HepG2 (cell line): ENCODE results near the gene TMEM38B. TPM values are rescaled to one million over a fixed set of nuclear protein-coding genes. Genes with fewer than 3 reads are reported as not detected.

Experiments used
- HNF1B ChIP-seq: sonication (generic); formaldehyde crosslinking; IDR thresholded peaks from 2 replicates; pipeline ENCODE4 v1.5.1; 2020; ENCODE audit warnings: mild to moderate bottlenecking, moderate library complexity, missing genetic modification reagents
- MEIS1 ChIP-seq: sonication (generic); formaldehyde crosslinking; IDR thresholded peaks from 2 replicates; pipeline ENCODE4 v1.9.0; 2021; ENCODE audit warnings: mild to moderate bottlenecking, missing genetic modification reagents, moderate library complexity, borderline replicate concordance
- PCBP2 ChIP-seq: fragments of 200-400 bp; formaldehyde crosslinking; optimal IDR thresholded peaks from 2 replicates; pipeline ENCODE3; 2018; ENCODE audit warnings: low read length, low read depth; ENCODE audit not compliant: poor library complexity, severe bottlenecking
- PHF21A ChIP-seq: sonication (generic); formaldehyde crosslinking; IDR thresholded peaks from 2 replicates; pipeline ENCODE4 v1.5.0; 2020; ENCODE audit warnings: mild to moderate bottlenecking, missing genetic modification reagents
- POLR2AphosphoS2 ChIP-seq: IDR thresholded peaks from 2 replicates; pipeline ENCODE4 v1.6.1; 2011; ENCODE audit warnings: low read depth, low read length, improper control_type of control experiment
- POLR2G ChIP-seq: fragments of 200-400 bp; formaldehyde crosslinking; IDR thresholded peaks from 2 replicates; pipeline ENCODE4 v1.6.1; 2018; ENCODE audit warnings: mild to moderate bottlenecking, low read depth, low read length, moderate library complexity
- SCMH1 ChIP-seq: sonication (generic); formaldehyde crosslinking; IDR thresholded peaks from 2 replicates; pipeline ENCODE4 v1.9.0; 2021; ENCODE audit warnings: missing genetic modification reagents, mild to moderate bottlenecking, borderline replicate concordance
- ZNF616 ChIP-seq: sonication (generic); formaldehyde crosslinking; IDR thresholded peaks from 2 replicates; pipeline ENCODE4 v1.5.0; 2020; ENCODE audit warnings: low read depth, mild to moderate bottlenecking, missing genetic modification reagents
- ZNF646 ChIP-seq: sonication (generic); formaldehyde crosslinking; IDR thresholded peaks from 2 replicates; pipeline ENCODE4 v1.9.0; 2021; ENCODE audit warnings: mild to moderate bottlenecking, missing genetic modification reagents
- ZNF747 ChIP-seq: sonication (generic); formaldehyde crosslinking; IDR thresholded peaks from 2 replicates; pipeline ENCODE4 v1.8.1; 2023; ENCODE audit warnings: missing genetic modification reagents, mild to moderate bottlenecking, borderline replicate concordance
- ZNF75D ChIP-seq: sonication (generic); formaldehyde crosslinking; IDR thresholded peaks from 2 replicates; pipeline ENCODE4 v1.8.1; 2023; ENCODE audit warnings: missing genetic modification reagents, mild to moderate bottlenecking, borderline replicate concordance
- ZNF839 ChIP-seq: sonication (generic); formaldehyde crosslinking; IDR thresholded peaks from 2 replicates; pipeline ENCODE4 v1.4.0; 2020; ENCODE audit warnings: missing genetic modification reagents, mild to moderate bottlenecking, borderline replicate concordance
- polyA plus RNA-seq, 8 experiments: library from polyadenylated mRNA; depleted of rRNA in 3 of 8; stranded (reverse) in 7 of 8; unstranded in 1 of 8; fragments of >200 nt; fragmentation: Illumina TruSeq in 4 of 8; extraction: Trizol in 4 of 8; gene quantifications; 2 replicates each; pipeline versions ENCODE4 v1.2.1 to v1.2.3, GENCODE V29; 2011 to 2016; ENCODE audit warnings: low read depth in 4 of 8, missing spikeins in 1 of 8, mixed read lengths in 1 of 8; ENCODE audit not compliant: insufficient read depth in 1 of 8
- total RNA-seq, 5 experiments: library from RNA; depleted of rRNA; stranded (reverse); fragments of >200 nt; fragmentation: Illumina TruSeq; extraction: Trizol; gene quantifications; 2 replicates each; pipeline ENCODE4 v1.2.3, GENCODE V29; 2016; ENCODE audit warnings: low read depth in 1 of 5

The TMEM38B gene
- total and polyA plus RNA-seq, 2 of the 13 experiments (the other 11 are each of a cell fraction or from before 2014, with no cell fraction given): 13.4 to 32.4 TPM

- TF ChIP-seq MEIS1 (CRISPR knock-in tag) (0 out of 2 replicates have a peak, but pooled peaks have one; percentile 44), POLR2G (no peak; the same call in 1 of the 2 replicates), ZNF747 (CRISPR knock-in tag) (0 out of 2 replicates have a peak, but pooled peaks have one; percentile 56), PCBP2 (no peak), SCMH1 (CRISPR knock-in tag) (no peak), ZNF75D (CRISPR knock-in tag) (no peak), ZNF616 (CRISPR knock-in tag) (no peak), ZNF646 (CRISPR knock-in tag) (no peak), PHF21A (CRISPR knock-in tag) (no peak), POLR2AphosphoS2 (no peak), ZNF839 (no peak), HNF1B (CRISPR knock-in tag) (peak; percentile 59; the same call in 1 of the 2 replicates)
These were observed 674 bp downstream of the TMEM38B start (continued) for GRCh38 chr9:105694848-105695581.
